ENCODE results near the gene TRIP12.

Gene TRIP12

GRCh38 chr2:229715895-229716507 lies 205.8 kb downstream of the TRIP12 start:
- DNase-seq (ENCODE audit: low read depth): no peak

- DNase-seq (ENCODE audit: low read depth): peak; percentile 28
Observed at GRCh38 chr2:229714736-229715541, 206.9 kb downstream of the TRIP12 start.

- DNase-seq (ENCODE audit: low read depth): no peak
Observed at GRCh38 chr2:229714080-229714735, 207.6 kb downstream of the TRIP12 start, which contains the start of gene DNER. Gene DNER (minus strand): TSS chr2:229714555. CDS start chr2:229714423, 132 bp downstream.

All from GM04504 (cell line).